ENCODE results near the gene ZNF724. TPM values are rescaled to one million over a fixed set of nuclear protein-coding genes. Genes with fewer than 3 reads are reported as not detected.

Gene ZNF724
- total and polyA plus RNA-seq, 2 of the 13 experiments (the other 11 are each of a cell fraction or from before 2014, with no cell fraction given) = 1.5 to 15.0 TPM

GRCh38 chr19:23287620-23288019 is 37.4 kb upstream of the ZNF724 start:
- no peaks in the 10 kb centered on the region for H3K79me2 ChIP-seq (ENCODE audit: insufficient read depth, low read length)
- FAIRE-seq = no peak
- ATAC-seq = no peak
- H3K9ac ChIP-seq (ENCODE audit: insufficient read depth, low read depth, low read length) = no peak overlapping the region
- BruUV-seq (replicated peaks) = no TSS peak
- 31% methylated on average over 3 of the region's 3 CpGs for WGBS (ENCODE audit: low lambda C conversion rate)
- no peak for DNase-seq (ENCODE audit: low spot score)
- H2AFZ ChIP-seq (ENCODE audit: low read length) = no peak overlapping the region
- intact Hi-C loops (cut with micrococcal nuclease; ENCODE audit: unreplicated experiment) (no loop called here), in situ Hi-C loops (cut with HindIII; ENCODE audit: extremely low pct_ligation_motif_present, low pct_unique_long_range_greater_than_20kb) (no loop called here)
- TF ChIP-seq JUN (CRISPR knock-in tag; IDR thresholded peaks at IDR 0.05) = no peak
- no peak for TF ChIP-seq ARHGAP35 (CRISPR knock-in tag; IDR thresholded peaks at IDR 0.05; ENCODE audit: borderline replicate concordance)
- TF ChIP-seq IKZF1 (IDR thresholded peaks at IDR 0.05) = no peak
- TF ChIP-seq RBM39 (IDR thresholded peaks at IDR 0.05; ENCODE audit: low read depth, low read length, poor library complexity, severe bottlenecking) = no peak
- TF ChIP-seq ZNF616 (CRISPR knock-in tag; IDR thresholded peaks at IDR 0.05; ENCODE audit: low read depth) = no peak
- no peak for TF ChIP-seq FOSL2 (CRISPR knock-in tag; IDR thresholded peaks at IDR 0.05)
- TF ChIP-seq ZSCAN21 (CRISPR knock-in tag; IDR thresholded peaks at IDR 0.05; ENCODE audit: borderline replicate concordance) = no peak
- no peak for TF ChIP-seq ZNF3 (CRISPR knock-in tag; IDR thresholded peaks at IDR 0.05)
- no peak for TF ChIP-seq NFATC3 (CRISPR knock-in tag; IDR thresholded peaks at IDR 0.05)
- no peak for TF ChIP-seq STAG1 (CRISPR knock-in tag; IDR thresholded peaks at IDR 0.05)
- TF ChIP-seq ZNF20 (CRISPR knock-in tag; IDR thresholded peaks at IDR 0.05) = no peak
- TF ChIP-seq ZNF44 (CRISPR knock-in tag; IDR thresholded peaks at IDR 0.05) = no peak
- no peak for TF ChIP-seq ZNF317 (CRISPR knock-in tag; IDR thresholded peaks at IDR 0.05)
- TF ChIP-seq HNRNPL (IDR thresholded peaks at IDR 0.05; ENCODE audit: low read depth, low read length) = no peak
- no peak for TF ChIP-seq ZNF430 (CRISPR knock-in tag; IDR thresholded peaks at IDR 0.05)
- H3K4me1 ChIP-seq (ENCODE audit: insufficient read depth, low read length) = peaks cover 16% of the 10 kb centered on the region
- POLR2A ChIA-PET = no interaction called here
- no peaks in the 10 kb centered on the region for H3K27me3 ChIP-seq (ENCODE audit: control insufficient read depth in 1 of 2, insufficient read depth in 2 of 2, low read length in 2 of 2)
- no peaks in the 10 kb centered on the region for H3K36me3 ChIP-seq (replicated peaks in 1 of 2; ENCODE audit: control insufficient read depth in 1 of 2, insufficient read depth in 2 of 2, low read length in 2 of 2)
- no peak overlapping the region for H3K27ac ChIP-seq (ENCODE audit: extremely low read length, insufficient read depth, low read length)
- peaks cover 20% of the 10 kb centered on the region for H3K9me3 ChIP-seq (ENCODE audit: low read length)
- no peaks in the 10 kb centered on the region for H4K20me1 ChIP-seq (ENCODE audit: insufficient read depth, low read length)
- CTCF ChIA-PET (ENCODE audit: low intra/inter-chr PET ratio, low total read pairs) = no interaction called here
- H3K4me3 ChIP-seq (replicated peaks in 1 of 3; ENCODE audit: insufficient read depth in 1 of 3, low read depth in 2 of 3, low read length in 3 of 3) = no peak overlapping the region
- peak overlapping the region; percentile 29; the same call in 1 of the 2 replicates for H3K4me2 ChIP-seq (ENCODE audit: low read depth, low read length)
